ENCODE measurements around the gene CDC42SE2.
"Not testable (repeated sequence)": the region's sequence is repeated elsewhere in the genome, so short reads cannot be mapped to it uniquely, and the experiment has no call there.

The CDC42SE2 gene

GRCh38 chr5:131318455-131318854, 54.6 kb downstream of the CDC42SE2 start:
- DNase-seq (ENCODE audit: low read depth) = no peak

- no peak for DNase-seq (ENCODE audit: low read depth)
Measured at GRCh38 chr5:131321066-131321465, 57.2 kb downstream of the CDC42SE2 start.

GRCh38 chr5:131322926-131323325, 59.1 kb downstream of the CDC42SE2 start:
- no peak for DNase-seq (ENCODE audit: low read depth)

GRCh38 chr5:131323378-131323777, 59.5 kb downstream of the CDC42SE2 start:
- no peak for DNase-seq (ENCODE audit: low read depth)

DNA sequence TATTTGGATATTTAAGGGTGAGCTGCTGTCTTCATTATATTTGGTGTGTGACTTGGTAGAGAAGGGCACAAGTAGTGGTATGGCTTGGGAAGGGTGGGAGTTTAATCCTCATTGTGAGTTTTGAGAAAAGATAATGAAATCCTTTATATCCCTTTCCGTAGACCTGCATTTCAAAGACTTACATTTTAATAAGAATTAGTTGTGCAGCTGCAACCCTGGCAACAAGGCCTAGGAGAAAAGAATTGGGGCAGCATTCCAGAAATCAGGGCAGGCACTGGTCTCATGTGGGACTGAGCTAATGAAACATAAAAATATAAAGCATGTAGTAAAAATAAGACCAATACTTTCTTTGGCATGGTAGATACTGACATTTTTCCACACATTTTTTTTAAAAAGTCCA, 60.5 kb downstream of the CDC42SE2 start:
- no peak for DNase-seq (ENCODE audit: low read depth)

DNA sequence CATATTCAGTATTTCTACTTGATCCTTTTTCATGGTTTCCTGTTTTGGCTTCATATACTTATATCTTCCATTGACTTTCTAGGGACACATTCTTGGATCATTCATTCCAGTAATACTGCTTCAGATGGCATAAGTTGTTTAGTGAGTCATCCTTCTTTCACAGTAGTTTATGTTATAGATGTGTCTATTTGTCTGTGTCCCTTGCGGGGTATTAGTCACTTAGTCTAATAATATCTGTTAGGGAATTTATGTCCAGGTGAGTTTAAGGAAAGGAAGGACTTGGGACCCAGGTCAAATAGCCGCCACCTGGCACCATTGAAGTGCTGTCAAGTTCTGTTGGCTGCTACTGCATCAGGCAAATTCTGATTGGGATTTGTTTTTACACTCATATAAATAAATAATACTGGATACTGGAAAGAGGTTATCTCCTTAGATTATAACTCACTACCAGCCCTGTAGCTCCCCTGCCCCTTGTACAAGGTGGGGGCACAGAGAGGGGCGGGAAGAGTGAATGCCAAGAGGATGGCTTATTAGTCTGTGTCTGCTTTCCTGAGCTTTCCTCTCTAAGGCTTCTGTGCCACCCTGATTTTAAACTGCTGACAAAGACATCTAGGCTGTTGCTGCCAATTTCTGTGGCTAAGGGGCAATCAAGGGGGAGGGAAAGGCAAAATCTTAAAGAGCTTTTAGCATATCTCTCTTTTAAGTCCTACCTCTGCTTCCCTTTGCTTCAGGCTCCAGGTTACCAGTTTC, 64.9 kb downstream of the CDC42SE2 start:
- peak; percentile 23 for DNase-seq (ENCODE audit: low read depth)

- no peak for DNase-seq (ENCODE audit: low read depth)
Measured at GRCh38 chr5:131329286-131329560, 65.4 kb downstream of the CDC42SE2 start.

DNA sequence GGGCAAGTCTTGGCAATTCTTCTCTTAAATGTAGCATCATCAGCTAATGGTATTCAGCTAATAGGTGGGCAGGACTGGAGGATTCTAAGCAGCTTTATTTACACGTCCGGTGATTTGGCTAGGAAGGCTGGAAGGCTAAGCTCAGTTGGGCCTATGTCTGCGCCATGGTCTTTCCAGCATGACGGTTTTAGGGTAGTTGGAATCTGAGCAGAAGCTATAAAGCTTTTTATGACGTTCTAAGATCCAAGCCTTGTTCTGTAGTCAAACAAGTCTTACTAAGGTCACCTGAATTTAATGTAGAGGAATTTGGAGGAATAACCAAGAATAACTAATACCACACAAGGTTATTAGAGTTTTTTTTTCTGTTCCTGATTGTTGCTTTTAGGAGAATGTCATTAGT, 66.2 kb downstream of the CDC42SE2 start:
- DNase-seq (ENCODE audit: low read depth) = no peak

DNA sequence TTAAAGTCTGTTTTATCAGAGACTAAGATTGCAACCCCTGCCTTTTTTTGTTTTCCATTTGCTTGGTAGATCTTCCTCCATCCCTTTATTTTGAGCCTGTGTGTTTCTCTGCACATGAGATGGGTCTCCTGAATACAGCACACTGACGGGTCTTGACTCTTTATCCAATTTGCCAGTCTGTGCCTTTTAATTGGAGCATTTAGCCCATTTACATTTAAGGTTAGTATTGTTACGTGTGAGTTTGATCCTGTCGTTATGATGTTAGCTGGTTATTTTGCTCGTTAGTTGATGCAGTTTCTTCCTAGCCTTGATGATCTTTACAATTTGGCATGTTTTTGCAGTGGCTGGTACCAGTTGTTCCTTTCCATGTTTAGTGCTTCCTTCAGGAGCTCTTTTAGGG, 71.9 kb downstream of the CDC42SE2 start:
- DNase-seq (ENCODE audit: low read depth) = not testable (repeated sequence)

DNA sequence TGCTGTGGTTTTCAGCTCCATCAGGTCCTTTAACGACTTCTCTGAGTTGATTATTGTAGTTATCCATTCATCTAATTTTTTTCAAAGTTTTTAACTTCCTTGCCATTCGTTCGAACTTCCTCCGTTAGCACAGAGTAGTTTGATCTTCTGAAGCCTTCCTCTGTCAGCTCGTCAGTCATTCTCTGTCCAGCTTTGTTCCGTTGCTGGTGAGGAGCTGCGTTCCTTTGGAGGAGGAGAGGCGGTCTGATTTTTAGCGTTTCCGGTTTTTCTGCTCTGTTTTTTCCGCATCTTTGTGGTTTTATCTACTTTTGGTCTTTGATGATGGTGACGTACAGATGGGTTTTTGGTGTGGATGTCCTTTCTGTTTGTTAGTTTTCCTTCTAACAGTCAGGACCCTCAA, 72.9 kb downstream of the CDC42SE2 start:
- DNase-seq (ENCODE audit: low read depth) = not testable (repeated sequence)

DNA sequence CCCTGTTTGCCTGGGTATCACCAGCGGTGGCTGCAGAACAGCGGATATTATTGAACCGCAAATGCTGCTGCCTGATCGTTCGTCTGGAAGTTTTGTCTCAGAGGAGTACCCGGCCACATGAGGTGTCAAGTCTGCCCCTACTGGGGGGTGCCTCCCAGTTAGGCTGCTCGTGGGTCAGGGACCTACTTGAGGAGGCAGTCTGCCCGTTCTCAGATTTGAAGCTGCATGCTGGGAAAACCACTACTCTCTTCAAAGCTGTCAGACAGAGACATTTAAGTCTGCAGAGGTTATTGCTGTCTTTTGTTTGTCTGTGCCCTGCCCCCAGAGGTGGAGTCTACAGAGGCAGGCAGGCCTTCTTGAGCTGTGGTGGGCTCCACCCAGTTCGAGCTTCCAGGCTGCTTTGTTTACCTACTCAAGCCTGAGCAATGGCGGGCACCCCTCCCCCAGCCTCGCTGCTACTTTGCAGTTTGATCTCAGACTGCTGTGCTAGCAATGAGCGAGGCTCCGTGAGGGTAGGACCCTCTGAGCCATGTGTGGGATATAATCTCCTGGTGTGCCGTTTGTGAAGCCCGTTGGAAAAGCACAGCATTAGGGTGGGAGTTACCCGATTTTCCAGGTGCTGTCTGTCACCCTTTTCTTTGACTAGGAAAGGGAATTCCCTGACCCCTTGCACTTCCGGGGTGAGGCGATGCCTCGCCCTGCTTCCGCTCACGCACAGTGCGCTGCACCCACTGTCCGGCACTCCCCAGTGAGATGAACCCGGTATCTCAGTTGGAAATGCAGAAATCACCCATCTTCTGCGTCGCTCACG, 73.6 kb downstream of the CDC42SE2 start:
- not testable (repeated sequence) for DNase-seq (ENCODE audit: low read depth)

DNA sequence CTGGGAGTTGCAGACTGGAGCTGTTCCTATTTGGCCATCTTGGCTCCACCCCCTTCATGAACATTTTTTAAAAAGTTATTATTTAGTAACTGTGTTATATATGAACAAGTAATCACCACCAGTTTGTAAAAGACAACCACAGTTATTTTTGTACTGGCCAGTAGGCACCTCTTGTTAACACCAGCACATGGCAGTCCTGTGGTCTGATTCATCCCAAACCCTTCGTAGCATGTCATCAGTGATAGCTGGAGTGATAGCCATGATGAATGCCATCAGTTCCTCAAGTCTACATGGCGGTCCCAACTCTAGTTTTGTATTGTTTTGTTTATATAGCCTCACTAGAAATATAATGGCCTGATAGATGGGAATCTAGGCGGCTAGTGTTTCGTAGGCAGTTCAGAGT, 74.2 kb downstream of the CDC42SE2 start:
- DNase-seq (ENCODE audit: low read depth) = no peak

DNA sequence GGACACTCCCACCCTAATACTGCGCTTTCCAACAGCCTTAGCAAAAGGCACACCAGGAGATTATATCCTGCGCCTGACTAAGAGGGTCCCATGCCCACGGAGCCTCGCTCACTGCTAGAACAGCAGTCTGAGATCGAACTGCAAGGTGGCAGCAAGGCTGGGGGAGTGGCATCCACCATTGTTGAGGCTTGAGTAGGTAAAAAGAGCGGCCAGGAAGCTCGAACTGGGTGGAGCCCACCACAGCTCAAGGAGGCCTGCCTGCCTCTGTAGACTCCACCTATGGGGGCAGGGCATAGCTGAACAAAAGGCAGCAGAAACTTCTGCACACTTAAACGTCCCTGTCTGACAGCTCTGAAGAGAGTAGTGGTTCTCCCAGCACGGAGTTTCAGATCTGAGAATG, 80.4 kb downstream of the CDC42SE2 start:
- DNase-seq (ENCODE audit: low read depth) = not testable (repeated sequence)

GRCh38 chr5:131346204-131346603, 82.4 kb downstream of the CDC42SE2 start:
- not testable (repeated sequence) for DNase-seq (ENCODE audit: low read depth)

DNA sequence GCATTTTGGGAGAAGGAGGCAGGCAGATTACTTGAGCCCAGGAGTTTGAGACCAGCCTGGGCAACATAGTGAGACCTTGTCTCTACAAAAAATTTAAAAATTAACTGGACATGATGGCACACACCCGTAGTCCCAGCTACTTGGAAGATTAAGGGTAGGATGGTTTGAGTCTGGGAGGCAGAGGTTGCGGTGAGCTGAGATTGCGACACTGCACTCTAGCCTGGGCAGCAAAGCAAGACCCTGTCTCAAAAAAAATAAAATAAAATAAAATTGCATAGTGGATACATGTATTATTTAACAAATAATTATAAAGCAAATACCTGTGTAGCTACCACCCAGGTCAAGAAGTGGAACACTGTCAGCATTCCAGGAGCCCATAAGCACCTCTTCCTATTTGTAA, 90.1 kb downstream of the CDC42SE2 start:
- DNase-seq (ENCODE audit: low read depth) = no peak

- DNase-seq (ENCODE audit: low read depth) = no peak
Measured at GRCh38 chr5:131355971-131356528, 92.2 kb downstream of the CDC42SE2 start.

DNA sequence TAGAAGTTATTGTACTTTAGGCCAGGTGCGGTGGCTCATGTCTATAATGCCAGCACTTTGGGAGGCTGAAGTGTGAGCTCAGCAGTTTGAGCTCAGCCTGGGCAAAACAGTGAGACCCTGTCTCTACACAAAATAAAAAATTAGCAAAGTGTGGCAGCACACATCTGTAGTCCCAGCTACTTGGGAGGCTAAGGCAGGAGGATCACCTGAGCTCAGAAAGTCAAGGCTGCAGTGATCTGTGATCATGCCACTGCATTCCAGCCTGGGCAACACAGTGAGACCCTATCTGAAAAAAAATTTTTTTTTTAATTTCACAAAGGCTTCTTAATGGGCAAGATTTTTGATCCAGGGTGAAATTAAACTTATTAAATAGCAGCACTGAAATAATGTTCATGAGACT, 92.8 kb downstream of the CDC42SE2 start:
- no peak for DNase-seq (ENCODE audit: low read depth)

- DNase-seq (ENCODE audit: low read depth) = no peak
Measured at GRCh38 chr5:131357739-131358561, 94.1 kb downstream of the CDC42SE2 start.

DNA sequence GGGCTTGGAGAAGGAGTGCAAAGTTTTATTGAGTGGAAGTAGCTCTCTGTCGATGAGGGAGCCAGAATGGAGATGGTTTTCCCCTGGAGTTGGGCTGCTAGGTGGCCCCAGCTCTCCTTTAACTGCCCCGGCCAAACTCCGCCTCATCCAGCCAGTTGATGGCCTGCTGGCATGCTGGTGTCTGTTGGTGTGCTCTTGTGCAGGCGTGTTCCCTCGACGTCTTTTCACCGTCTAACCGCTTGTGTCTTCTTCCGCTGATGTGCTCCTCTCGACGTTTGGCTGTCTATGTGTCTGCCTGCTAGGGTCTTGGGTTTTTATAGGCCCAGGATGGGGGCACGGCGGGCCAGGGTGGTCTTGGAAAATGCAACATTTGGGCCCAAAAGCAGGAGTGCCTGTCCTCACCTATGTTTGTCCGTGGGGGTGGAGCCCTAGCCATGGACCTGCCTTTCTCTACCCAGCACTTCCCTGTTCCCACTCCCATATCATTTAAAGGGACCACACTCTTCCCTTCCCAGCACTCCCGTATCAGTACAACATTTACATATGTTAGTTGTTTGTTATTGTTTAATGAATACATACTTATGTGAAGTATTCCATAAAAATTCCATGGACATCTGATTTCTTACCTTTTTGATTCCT, 97.9 kb downstream of the CDC42SE2 start:
- no peak for DNase-seq (ENCODE audit: low read depth)

GRCh38 chr5:131363811-131364506, 100.1 kb downstream of the CDC42SE2 start:
- no peak for DNase-seq (ENCODE audit: low read depth)

DNA sequence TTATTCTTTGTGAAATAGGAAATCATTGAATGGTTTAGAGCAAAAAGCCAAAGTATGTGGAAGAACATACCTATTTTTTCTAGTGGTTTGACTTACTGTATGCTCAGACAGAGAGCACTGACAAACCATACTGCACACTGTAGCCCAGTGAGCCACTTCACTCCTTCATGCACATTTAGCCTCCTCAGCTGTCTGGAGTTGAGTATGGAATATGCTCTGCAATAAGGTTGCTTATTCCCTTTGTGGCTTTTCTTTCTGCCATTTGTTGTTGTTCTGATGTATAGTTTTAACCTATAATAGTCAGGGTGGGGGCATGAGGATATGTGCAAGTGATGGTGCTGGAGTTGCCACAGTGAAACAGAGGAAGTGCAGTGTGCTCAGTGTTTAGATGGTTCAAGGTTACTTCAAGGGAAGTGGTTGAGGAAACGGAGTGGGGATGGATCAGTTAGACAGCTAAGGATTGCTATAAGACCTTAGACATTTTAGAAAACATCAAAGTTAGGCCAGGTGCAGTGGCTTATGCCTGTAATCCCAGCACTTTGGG, 100.7 kb downstream of the CDC42SE2 start:
- no peak for DNase-seq (ENCODE audit: low read depth)

Data from HS-5 (cell line).